Activated T-cell treated with anti-CD3 and anti-CD28 coated beads for 1 hour (primary cell): ENCODE data around the gene PLA2G4C.

Experiments
- DNase-seq: peaks from one replicate; pipeline ENCODE4 v3.0.0-alpha.2; 2020; ENCODE audit warnings: low read depth

The PLA2G4C gene

GRCh38 chr19:48053076-48053475 lies 57.5 kb downstream of the PLA2G4C start:
- no peak for DNase-seq

DNA sequence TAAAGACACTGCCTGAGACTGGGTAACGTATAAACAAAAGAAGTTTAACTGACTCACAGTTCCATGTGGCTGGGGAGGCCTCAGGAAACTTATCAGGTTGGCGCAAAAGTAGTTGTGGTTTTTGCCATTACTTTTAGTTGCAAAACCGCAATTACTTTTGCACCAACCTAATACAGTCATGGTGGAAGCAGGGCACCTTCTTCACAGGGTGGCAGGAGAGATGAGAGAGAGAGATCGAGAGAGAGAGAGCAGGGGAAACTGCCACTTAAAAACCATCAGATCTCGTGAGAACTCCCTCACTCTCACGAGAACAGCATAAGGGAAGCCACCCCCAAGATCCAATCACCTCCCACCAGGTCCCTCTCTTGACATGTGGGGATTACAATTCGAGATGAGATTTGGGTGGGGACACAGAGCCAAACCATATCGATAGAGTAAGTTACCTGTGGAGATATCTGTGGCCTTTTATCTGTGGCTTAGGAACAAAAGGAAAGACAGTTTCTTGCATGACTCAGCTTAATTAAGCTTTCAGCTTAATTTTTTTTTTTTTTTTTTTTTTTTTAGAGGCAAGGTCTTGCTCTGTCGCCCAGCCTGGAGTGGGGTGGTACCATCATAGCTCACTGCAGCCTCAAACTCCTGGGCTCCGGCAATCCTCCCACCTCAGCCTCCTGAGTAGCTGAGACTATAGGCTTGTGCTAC lies 59.1 kb downstream of the PLA2G4C start:
- no peak for DNase-seq

GRCh38 chr19:48044561-48044960 lies 66.1 kb downstream of the PLA2G4C start:
- no peak for DNase-seq

DNA sequence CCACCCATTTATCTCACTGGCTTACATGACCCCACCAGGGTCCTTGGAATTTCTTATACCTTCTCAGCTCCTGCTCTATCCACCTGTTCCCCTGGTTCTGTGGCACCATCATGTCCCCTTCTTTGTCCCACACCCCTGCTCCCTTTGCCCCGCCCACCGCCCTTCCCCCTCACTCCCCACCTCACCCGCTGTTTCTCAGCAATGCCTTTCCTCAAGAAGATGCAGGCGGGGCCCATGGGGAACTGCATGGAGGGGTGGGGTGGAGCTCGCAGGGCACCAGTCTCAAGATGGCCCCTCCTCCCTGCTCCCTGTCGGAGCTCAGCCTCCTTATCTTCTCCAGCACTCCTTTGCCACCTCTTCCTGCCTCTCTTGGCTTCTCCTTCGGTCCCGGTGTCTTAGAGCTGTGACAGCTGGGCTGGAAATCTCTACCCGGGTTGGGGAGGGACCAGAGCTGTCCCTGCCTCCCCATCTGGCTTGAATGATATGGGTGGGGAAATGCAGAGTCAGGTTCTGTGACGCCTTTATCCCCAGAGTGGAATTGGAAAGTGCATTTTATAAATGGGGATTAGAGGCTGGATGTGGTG lies 66.8 kb downstream of the PLA2G4C start, which contains the start of gene CABP5:
TSS of gene CABP5 (minus strand) at position 405 of the 584 bp plus-strand sequence. CDS start at position 248, 157 bp downstream.
- DNase-seq = no peak

DNA sequence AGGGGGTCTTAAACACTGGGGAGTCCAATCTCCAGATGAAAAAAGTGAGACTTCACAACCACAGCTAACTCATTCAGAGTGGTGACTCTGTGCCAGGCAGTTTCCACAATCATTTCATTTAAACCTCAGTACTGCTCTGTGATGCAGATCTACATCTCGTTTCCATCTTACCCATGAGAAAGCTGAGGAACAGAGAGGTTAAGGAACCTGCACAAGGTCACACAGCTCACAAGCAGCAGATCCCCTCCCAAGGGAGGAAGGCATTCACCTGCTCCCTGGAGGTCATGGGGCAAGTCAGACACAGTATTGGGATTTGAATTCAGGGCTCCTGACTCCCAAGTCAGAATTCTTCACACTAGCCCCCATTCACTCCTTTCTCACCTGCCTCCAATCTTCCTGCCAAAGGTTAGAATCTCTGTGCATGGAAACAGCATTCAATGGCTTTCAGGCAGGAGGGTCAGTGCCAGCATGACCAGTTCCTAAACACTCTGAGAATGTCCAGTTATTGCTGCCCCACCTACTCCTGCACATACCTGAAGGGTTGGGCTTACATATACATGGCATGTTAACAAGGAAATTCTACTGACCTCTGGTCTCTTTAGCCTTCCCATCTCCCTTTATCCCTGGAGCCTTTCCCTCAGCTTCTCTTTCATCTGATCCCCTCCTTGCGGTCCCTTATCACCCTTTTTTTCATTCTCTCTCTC lies 68.6 kb downstream of the PLA2G4C start:
- no peak for DNase-seq

DNA sequence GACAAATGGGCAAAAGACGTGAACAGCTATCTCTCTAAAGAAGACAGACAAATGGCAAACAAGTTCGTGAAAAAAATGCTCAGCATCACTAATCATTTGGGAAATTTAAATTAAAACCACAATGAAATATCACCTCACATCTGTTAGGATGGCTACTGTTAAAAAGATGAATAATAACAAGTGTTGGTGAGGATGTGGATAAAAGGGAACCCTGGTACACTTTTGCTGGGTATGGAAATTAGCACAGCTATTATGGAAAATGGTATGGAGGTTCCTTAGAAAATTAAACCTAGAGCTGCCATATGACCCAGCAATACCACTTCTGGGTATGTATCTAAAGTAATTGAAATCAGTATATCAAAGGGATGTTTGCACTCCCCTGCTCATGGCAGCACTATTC lies 73.9 kb downstream of the PLA2G4C start:
- DNase-seq = no peak

- no peak for DNase-seq
These were observed 77.0 kb downstream of the PLA2G4C start for GRCh38 chr19:48033604-48034003.

- DNase-seq = no peak
These were observed 80.5 kb downstream of the PLA2G4C start for GRCh38 chr19:48030073-48030472.

- DNase-seq = no peak
These were observed 81.2 kb downstream of the PLA2G4C start for GRCh38 chr19:48029431-48029830.

DNA sequence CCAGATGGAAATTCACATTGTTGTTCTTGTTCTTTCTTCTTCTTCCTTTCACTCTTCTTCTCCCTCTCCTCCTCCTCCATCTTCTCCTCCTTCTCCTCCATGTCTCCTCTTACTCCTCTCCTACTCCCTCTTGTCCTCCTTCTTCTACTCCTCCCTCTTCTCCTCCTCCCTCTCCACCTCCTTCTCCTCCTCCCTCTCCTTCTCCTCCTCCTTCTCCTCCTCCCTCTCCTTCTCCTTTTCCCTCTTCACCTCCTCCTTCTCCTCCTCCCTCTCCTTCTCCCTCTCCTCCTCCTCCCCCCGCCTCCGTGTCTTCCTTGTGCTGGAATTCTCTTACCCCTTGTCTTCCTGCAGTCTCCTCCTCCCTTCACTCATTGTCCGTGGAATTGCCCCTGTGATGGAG lies 85.1 kb downstream of the PLA2G4C start:
- DNase-seq = no peak

DNA sequence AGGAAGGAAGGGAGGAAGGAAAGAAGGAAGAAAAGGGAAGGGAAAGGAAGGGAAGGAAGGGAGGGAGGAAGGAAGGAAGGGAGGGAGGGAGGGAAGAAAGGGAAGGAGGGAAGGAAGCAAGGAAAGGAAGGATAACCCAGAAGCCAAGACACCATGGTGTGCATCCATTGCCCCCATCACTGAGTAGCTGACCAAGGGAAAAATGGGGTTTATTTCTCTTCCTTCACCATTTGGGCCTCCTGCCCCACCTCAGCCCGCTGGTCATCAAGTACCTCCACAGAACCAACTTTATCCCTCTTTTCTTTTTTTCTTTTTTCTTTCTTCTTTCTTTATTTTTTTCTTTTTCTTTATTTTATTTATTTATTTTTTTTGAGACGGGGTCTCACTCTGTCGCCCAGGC lies 87.1 kb downstream of the PLA2G4C start:
- DNase-seq = no peak

- DNase-seq = no peak
These were observed 87.6 kb downstream of the PLA2G4C start for GRCh38 chr19:48023011-48023410.

- no peak for DNase-seq
These were observed 89.9 kb downstream of the PLA2G4C start for GRCh38 chr19:48020686-48021085.

GRCh38 chr19:48010932-48011758 lies 99.5 kb downstream of the PLA2G4C start:
- no peak for DNase-seq

DNA sequence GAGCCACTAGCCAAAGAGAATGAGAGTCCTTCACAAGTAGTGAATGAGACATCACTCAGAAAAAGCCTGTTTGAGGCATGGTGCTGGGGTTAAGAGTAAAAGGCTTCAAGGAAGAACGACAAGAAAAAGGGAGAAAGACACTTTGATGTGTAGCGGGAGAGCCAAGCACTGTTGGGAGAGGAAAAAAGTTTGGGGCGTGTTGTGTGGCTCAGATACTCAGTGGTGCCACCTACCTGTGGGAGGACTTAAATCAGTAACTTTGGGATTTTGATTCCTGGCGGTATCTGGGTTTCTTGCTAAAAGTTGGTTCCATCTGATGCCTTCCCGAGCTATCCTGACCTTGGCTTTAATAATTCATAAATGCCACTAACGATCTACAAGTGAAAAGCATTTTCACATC lies 103.9 kb downstream of the PLA2G4C start:
- DNase-seq = no peak

- DNase-seq = no peak
These were observed 106.4 kb downstream of the PLA2G4C start for GRCh38 chr19:48004236-48004635.

DNA sequence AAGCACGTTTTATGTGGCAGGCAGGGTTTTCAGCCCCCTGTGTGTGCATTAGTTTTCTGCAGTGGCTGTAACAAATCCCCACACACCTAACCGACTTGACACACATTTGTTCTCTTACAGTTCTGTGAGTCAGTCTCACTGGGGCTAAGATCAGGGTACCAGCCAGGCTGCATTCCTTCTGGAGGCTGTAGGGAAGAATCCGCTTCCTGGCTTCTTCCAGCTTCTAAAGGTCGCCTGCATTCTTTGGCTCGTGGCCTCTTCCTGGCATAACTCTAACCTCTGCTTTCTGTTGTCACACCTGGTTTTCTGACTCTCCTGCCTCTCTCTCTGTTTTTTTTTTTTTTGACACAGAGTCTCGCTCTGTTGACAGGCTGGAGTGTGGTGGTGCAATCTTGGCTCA lies 109.8 kb downstream of the PLA2G4C start:
- no peak for DNase-seq

DNA sequence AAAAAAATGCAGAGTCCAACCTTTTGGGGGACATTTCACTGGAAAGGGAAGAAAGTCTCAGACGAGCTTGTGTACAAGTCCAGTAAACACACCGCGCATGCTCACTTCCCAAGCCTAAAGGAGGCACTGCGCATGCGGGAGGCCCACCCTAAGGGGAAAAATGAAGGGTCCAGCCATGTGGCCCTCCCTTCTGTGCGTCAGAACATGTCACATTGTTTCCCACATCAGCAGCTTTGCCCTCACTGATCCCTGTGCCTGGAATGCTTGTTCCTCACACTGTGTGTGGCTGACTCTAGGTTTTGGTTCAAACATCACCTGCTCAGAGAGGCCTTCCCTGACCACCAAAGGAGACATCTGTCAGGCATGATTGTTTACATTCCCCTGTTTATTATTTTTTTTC lies 111.8 kb downstream of the PLA2G4C start:
- DNase-seq = no peak
